ENCODE results near the gene USH1C.

The USH1C gene

GRCh38 chr11:17519061-17519885 is 24.9 kb downstream of the USH1C start:
- Histone ChIP-seq H3K4me3 (no peak overlapping the region), H3K9ac (ENCODE audit: insufficient read length) (no peak overlapping the region), H3K36me3 (ENCODE audit: insufficient read depth, low read length) (no peaks in the 10 kb centered on the region), H3K27ac (no peak overlapping the region), H3K9me3 (ENCODE audit: low read depth, low read length) (no peaks in the 10 kb centered on the region)
- TF ChIP-seq POLR2AphosphoS5 (IDR thresholded peaks at IDR 0.05; ENCODE audit: borderline replicate concordance, low read depth, low read length) (no peak), FOXP2 (optimal IDR thresholded peaks at IDR 0.05; ENCODE audit: control extremely low read depth, extremely low read length, insufficient read depth) (no peak), EZH2 (IDR thresholded peaks at IDR 0.05) (no peak)
- DNase-seq (ENCODE audit: low read depth, low spot score): no peak

- DNase-seq (ENCODE audit: low read depth, low spot score): no peak
- Histone ChIP-seq H3K4me3 (no peak overlapping the region), H3K9me3 (ENCODE audit: low read depth, low read length) (no peaks in the 10 kb centered on the region), H3K36me3 (ENCODE audit: insufficient read depth, low read length) (no peaks in the 10 kb centered on the region), H3K27ac (no peak overlapping the region), H3K9ac (ENCODE audit: insufficient read length) (no peak overlapping the region)
- no peak for TF ChIP-seq FOXP2 (optimal IDR thresholded peaks at IDR 0.05; ENCODE audit: control extremely low read depth, extremely low read length, insufficient read depth)
- TF ChIP-seq EZH2 (IDR thresholded peaks at IDR 0.05): no peak
- no peak for TF ChIP-seq POLR2AphosphoS5 (IDR thresholded peaks at IDR 0.05; ENCODE audit: borderline replicate concordance, low read depth, low read length)
Observed at GRCh38 chr11:17518366-17518765, 25.9 kb downstream of the USH1C start.

- Histone ChIP-seq H3K4me3 (no peak overlapping the region), H3K9me3 (ENCODE audit: low read depth, low read length) (no peaks in the 10 kb centered on the region), H3K27ac (no peak overlapping the region), H3K9ac (ENCODE audit: insufficient read length) (no peak overlapping the region), H3K36me3 (ENCODE audit: insufficient read depth, low read length) (no peaks in the 10 kb centered on the region)
- TF ChIP-seq FOXP2 (optimal IDR thresholded peaks at IDR 0.05; ENCODE audit: control extremely low read depth, extremely low read length, insufficient read depth) (no peak), POLR2AphosphoS5 (IDR thresholded peaks at IDR 0.05; ENCODE audit: borderline replicate concordance, low read depth, low read length) (no peak), EZH2 (IDR thresholded peaks at IDR 0.05) (no peak)
- DNase-seq (ENCODE audit: low read depth, low spot score): no peak
Observed at GRCh38 chr11:17517186-17517585, 27.0 kb downstream of the USH1C start.

- Histone ChIP-seq H3K9ac (ENCODE audit: insufficient read length) (no peak overlapping the region), H3K36me3 (ENCODE audit: insufficient read depth, low read length) (no peaks in the 10 kb centered on the region), H3K4me3 (no peak overlapping the region), H3K27ac (no peak overlapping the region), H3K9me3 (ENCODE audit: low read depth, low read length) (no peaks in the 10 kb centered on the region)
- no peak for TF ChIP-seq EZH2 (IDR thresholded peaks at IDR 0.05)
- no peak for TF ChIP-seq POLR2AphosphoS5 (IDR thresholded peaks at IDR 0.05; ENCODE audit: borderline replicate concordance, low read depth, low read length)
- TF ChIP-seq FOXP2 (optimal IDR thresholded peaks at IDR 0.05; ENCODE audit: control extremely low read depth, extremely low read length, insufficient read depth): no peak
- DNase-seq (ENCODE audit: low read depth, low spot score): no peak
Observed at GRCh38 chr11:17516551-17517150, 27.6 kb downstream of the USH1C start.

GRCh38 chr11:17515443-17516176 is 28.6 kb downstream of the USH1C start:
- no peaks in the 10 kb centered on the region for H3K9me3 ChIP-seq (ENCODE audit: low read depth, low read length)
- no peak overlapping the region for H3K27ac ChIP-seq
- H3K9ac ChIP-seq (ENCODE audit: insufficient read length): no peak overlapping the region
- TF ChIP-seq POLR2AphosphoS5 (IDR thresholded peaks at IDR 0.05; ENCODE audit: borderline replicate concordance, low read depth, low read length) (no peak), EZH2 (IDR thresholded peaks at IDR 0.05) (no peak), FOXP2 (optimal IDR thresholded peaks at IDR 0.05; ENCODE audit: control extremely low read depth, extremely low read length, insufficient read depth) (no peak)
- DNase-seq (ENCODE audit: low read depth, low spot score): no peak
- no peaks in the 10 kb centered on the region for H3K36me3 ChIP-seq (ENCODE audit: insufficient read depth, low read length)
- no peak overlapping the region for H3K4me3 ChIP-seq

- no peak overlapping the region for H3K27ac ChIP-seq
- H3K9ac ChIP-seq (ENCODE audit: insufficient read length): no peak overlapping the region
- no peaks in the 10 kb centered on the region for H3K9me3 ChIP-seq (ENCODE audit: low read depth, low read length)
- no peaks in the 10 kb centered on the region for H3K36me3 ChIP-seq (ENCODE audit: insufficient read depth, low read length)
- no peak overlapping the region for H3K4me3 ChIP-seq
- TF ChIP-seq POLR2AphosphoS5 (IDR thresholded peaks at IDR 0.05; ENCODE audit: borderline replicate concordance, low read depth, low read length) (no peak), EZH2 (IDR thresholded peaks at IDR 0.05) (no peak), FOXP2 (optimal IDR thresholded peaks at IDR 0.05; ENCODE audit: control extremely low read depth, extremely low read length, insufficient read depth) (no peak)
- no peak for DNase-seq (ENCODE audit: low read depth, low spot score)
Observed at GRCh38 chr11:17514476-17514875, 29.7 kb downstream of the USH1C start.

- Histone ChIP-seq H3K9me3 (ENCODE audit: low read depth, low read length) (no peaks in the 10 kb centered on the region), H3K9ac (ENCODE audit: insufficient read length) (no peak overlapping the region), H3K36me3 (ENCODE audit: insufficient read depth, low read length) (no peaks in the 10 kb centered on the region), H3K4me3 (no peak overlapping the region), H3K27ac (no peak overlapping the region)
- no peak for DNase-seq (ENCODE audit: low read depth, low spot score)
- TF ChIP-seq POLR2AphosphoS5 (IDR thresholded peaks at IDR 0.05; ENCODE audit: borderline replicate concordance, low read depth, low read length) (no peak), EZH2 (IDR thresholded peaks at IDR 0.05) (no peak), FOXP2 (optimal IDR thresholded peaks at IDR 0.05; ENCODE audit: control extremely low read depth, extremely low read length, insufficient read depth) (no peak)
Observed at GRCh38 chr11:17513853-17514252, 30.4 kb downstream of the USH1C start.

- no peak for TF ChIP-seq FOXP2 (optimal IDR thresholded peaks at IDR 0.05; ENCODE audit: control extremely low read depth, extremely low read length, insufficient read depth)
- no peak for TF ChIP-seq POLR2AphosphoS5 (IDR thresholded peaks at IDR 0.05; ENCODE audit: borderline replicate concordance, low read depth, low read length)
- no peak for TF ChIP-seq EZH2 (IDR thresholded peaks at IDR 0.05)
- no peak overlapping the region for H3K4me3 ChIP-seq
- no peak overlapping the region for H3K9ac ChIP-seq (ENCODE audit: insufficient read length)
- no peak for DNase-seq (ENCODE audit: low read depth, low spot score)
- no peaks in the 10 kb centered on the region for H3K36me3 ChIP-seq (ENCODE audit: insufficient read depth, low read length)
- H3K27ac ChIP-seq: no peak overlapping the region
- no peaks in the 10 kb centered on the region for H3K9me3 ChIP-seq (ENCODE audit: low read depth, low read length)
Observed at GRCh38 chr11:17512101-17512500, 32.1 kb downstream of the USH1C start.
